NK-92 (cell line): ENCODE measurements around the gene MDM2.
"Not testable (repeated sequence)": the region's sequence is repeated elsewhere in the genome, so short reads cannot be mapped to it uniquely, and the experiment has no call there.

Experiments
- DNase-seq: peaks from one replicate; lab custom pipeline; 2025; ENCODE audit not compliant: unreplicated experiment; lab: John Stamatoyannopoulos, UW

Gene MDM2

GRCh38 chr12:68825569-68826217, 17.7 kb downstream of the MDM2 start:
- no peak for DNase-seq

- DNase-seq: no peak
Observed at GRCh38 chr12:68827895-68828671, 20.1 kb downstream of the MDM2 start.

GRCh38 chr12:68828672-68829068, 20.7 kb downstream of the MDM2 start:
- no peak for DNase-seq

GRCh38 chr12:68831272-68831671, 23.3 kb downstream of the MDM2 start:
- no peak for DNase-seq

- no peak for DNase-seq
Observed at GRCh38 chr12:68831751-68832503, 23.9 kb downstream of the MDM2 start.

- DNase-seq: no peak
Observed at GRCh38 chr12:68832504-68832867, 24.5 kb downstream of the MDM2 start.

GRCh38 chr12:68833508-68833907, 25.5 kb downstream of the MDM2 start:
- DNase-seq: no peak

GRCh38 chr12:68835333-68835908, 27.4 kb downstream of the MDM2 start:
- no peak for DNase-seq

GRCh38 chr12:68837215-68837614, 29.2 kb downstream of the MDM2 start:
- no peak for DNase-seq

- no peak for DNase-seq
Observed at GRCh38 chr12:68838046-68838886, 30.3 kb downstream of the MDM2 start.

GRCh38 chr12:68839183-68840147, 31.5 kb downstream of the MDM2 start:
- DNase-seq: no peak

- DNase-seq: not testable (repeated sequence)
Observed at GRCh38 chr12:68841175-68841574, 33.2 kb downstream of the MDM2 start.

GRCh38 chr12:68841717-68842116, 33.7 kb downstream of the MDM2 start:
- DNase-seq: no peak

- DNase-seq: no peak
Observed at GRCh38 chr12:68842123-68842522, 34.1 kb downstream of the MDM2 start.

- DNase-seq: no peak
Observed at GRCh38 chr12:68842784-68843567, 35.0 kb downstream of the MDM2 start.

- DNase-seq: no peak
Observed at GRCh38 chr12:68844318-68844745, 36.4 kb downstream of the MDM2 start.

GRCh38 chr12:68844788-68845695, 37.1 kb downstream of the MDM2 start:
- no peak for DNase-seq

- no peak for DNase-seq
Observed at GRCh38 chr12:68846811-68847210, 38.8 kb downstream of the MDM2 start.
